ENCODE results near the gene FAM120AOS.

Gene FAM120AOS

GRCh38 chr9:93397661-93398373 is 55.6 kb downstream of the FAM120AOS start:
- Histone ChIP-seq H3K4me1 (ENCODE audit: control insufficient read depth in 1 of 2, insufficient read depth in 2 of 2, low read length in 2 of 2) (no peaks in the 10 kb centered on the region), H3K36me3 (ENCODE audit: control insufficient read depth in 1 of 2, insufficient read depth in 2 of 2, low read length in 2 of 2) (no peaks in the 10 kb centered on the region), H3K27ac (ENCODE audit: low read depth, low read length) (no peak overlapping the region), H3K4me3 (ENCODE audit: low read depth in 1 of 2, low read length in 2 of 2) (no peak overlapping the region), H3K9me3 (ENCODE audit: control insufficient read depth in 1 of 2, low read length in 2 of 2) (no peaks in the 10 kb centered on the region), H3K27me3 (ENCODE audit: control insufficient read depth in 1 of 2, insufficient read depth in 2 of 2, low read length in 2 of 2) (no peaks in the 10 kb centered on the region), H3K9ac (ENCODE audit: low read depth in 1 of 2, low read length in 2 of 2) (no peak overlapping the region)

Measured in duodenal mucosa (tissue), 2 donors.